NOMO-1 treated with dmso at 0.1 percent for 144 hours (cell line): ENCODE results near the gene MORC3.

Experiments
- DNase-seq: peaks from one replicate; lab custom pipeline; 2025; ENCODE audit not compliant: unreplicated experiment; lab: John Stamatoyannopoulos, UW

Gene MORC3

GRCh38 chr21:36419996-36420395, 100.0 kb downstream of the MORC3 start:
- peak; percentile 3 for DNase-seq

- DNase-seq = no peak
These were observed 100.8 kb downstream of the MORC3 start for GRCh38 chr21:36420571-36421339.

- DNase-seq = no peak
These were observed 102.5 kb downstream of the MORC3 start for GRCh38 chr21:36422279-36423098.

- DNase-seq = no peak
These were observed 103.9 kb downstream of the MORC3 start for GRCh38 chr21:36423771-36424433.

GRCh38 chr21:36424592-36424991, 104.6 kb downstream of the MORC3 start:
- DNase-seq = no peak

GRCh38 chr21:36425286-36425685, 105.3 kb downstream of the MORC3 start:
- no peak for DNase-seq
